WTC11 (cell line): ENCODE data around the gene ARHGAP15. TPM values are rescaled to one million over a fixed set of nuclear protein-coding genes. Genes with fewer than 3 reads are reported as not detected.

Experiments
- ATAC-seq: fragments of 200-7000 bp; cut with Tn5 transposase; 2 replicates; pipeline ENCODE4 v1.10.0; 2021; ENCODE audit warnings: mild to moderate bottlenecking, moderate library complexity
- CTCF ChIA-PET: fragments of 300-600 bp; sonication (Branson Sonifier 250); formaldehyde crosslinking; loops from one replicate; lab custom pipeline; 2021; ENCODE audit warnings: antibody characterized with exemption; lab: Charles Lee
- POLR2A ChIA-PET: fragments of 350-600 bp; sonication (Branson Sonifier 250); formaldehyde crosslinking; loops from one replicate; lab custom pipeline; 2021; ENCODE audit warnings: antibody characterized with exemption; lab: Charles Lee
- DNase-seq: peaks from one replicate; pipeline ENCODE4 v3.0.0; 2021; ENCODE audit warnings: low spot score
- H3K27ac Mint-ChIP-seq: 2 replicates; pipeline ENCODE4 v1.8.0; 2021; ENCODE audit warnings: mixed read lengths
- H3K27me3 Mint-ChIP-seq: 2 replicates; pipeline ENCODE4 v1.8.0; 2021; ENCODE audit warnings: low read depth, mild to moderate bottlenecking, moderate library complexity, mixed read lengths
- H3K36me3 Mint-ChIP-seq: 2 replicates; pipeline ENCODE4 v1.8.0; 2021; ENCODE audit warnings: mixed read lengths
- H3K4me1 Mint-ChIP-seq: 2 replicates; pipeline ENCODE4 v1.8.0; 2022; ENCODE audit warnings: mixed read lengths
- H3K4me3 Mint-ChIP-seq: 2 replicates; pipeline ENCODE4 v1.8.0; 2021; ENCODE audit warnings: mild to moderate bottlenecking, moderate library complexity, mixed read lengths
- H3K9me3 Mint-ChIP-seq: 2 replicates; pipeline ENCODE4 v1.8.0; 2021; ENCODE audit warnings: mixed read lengths
- CBFB ChIP-seq: sonication (generic); formaldehyde crosslinking; IDR thresholded peaks from 2 replicates; pipeline ENCODE4 v1.8.1; 2022; ENCODE audit warnings: mild to moderate bottlenecking, low read depth, missing genetic modification reagents
- ELF4 ChIP-seq: sonication (generic); formaldehyde crosslinking; IDR thresholded peaks from 2 replicates; pipeline ENCODE4 v1.8.1; 2022; ENCODE audit warnings: low read depth, mild to moderate bottlenecking, moderate library complexity, missing genetic modification reagents
- NFE2L1 ChIP-seq: sonication (generic); formaldehyde crosslinking; IDR thresholded peaks from 2 replicates; pipeline ENCODE4 v1.8.1; 2023; ENCODE audit warnings: missing genetic modification reagents
- PRRX2 ChIP-seq: fragments of 250-450 bp; sonication (Bioruptor Pico); IDR thresholded peaks from 2 replicates; pipeline ENCODE4 v1.8.0; 2021; ENCODE audit warnings: mild to moderate bottlenecking
- RELA ChIP-seq: sonication (generic); formaldehyde crosslinking; IDR thresholded peaks from 2 replicates; pipeline ENCODE4 v1.8.1; 2022; ENCODE audit warnings: missing genetic modification reagents, mild to moderate bottlenecking, borderline replicate concordance
- SMAD4 ChIP-seq: sonication (generic); formaldehyde crosslinking; IDR thresholded peaks from 2 replicates; pipeline ENCODE4 v1.8.0; 2022; ENCODE audit warnings: mild to moderate bottlenecking, missing genetic modification reagents
- TP53 ChIP-seq: sonication (generic); formaldehyde crosslinking; IDR thresholded peaks from 2 replicates; pipeline ENCODE4 v1.8.1; 2023; ENCODE audit warnings: mild to moderate bottlenecking, missing genetic modification reagents
- ZNF138 ChIP-seq: sonication (generic); formaldehyde crosslinking; conservative IDR thresholded peaks from 2 replicates; pipeline ENCODE4 v1.8.1; 2022; ENCODE audit warnings: mild to moderate bottlenecking, moderate library complexity, missing genetic modification reagents
- ZNF219 ChIP-seq: sonication (generic); formaldehyde crosslinking; IDR thresholded peaks from 2 replicates; pipeline ENCODE4 v1.8.0; 2023; ENCODE audit warnings: missing genetic modification reagents, mild to moderate bottlenecking, borderline replicate concordance
- ZNF232 ChIP-seq: sonication (generic); formaldehyde crosslinking; IDR thresholded peaks from 2 replicates; pipeline ENCODE4 v1.8.0; 2022; ENCODE audit warnings: mild to moderate bottlenecking, missing genetic modification reagents
- ZNF423 ChIP-seq: fragments of 250-450 bp; sonication (Bioruptor Pico); IDR thresholded peaks from 2 replicates; pipeline ENCODE4 v2.1.2; 2022; ENCODE audit warnings: mild to moderate bottlenecking, moderate library complexity
- total RNA-seq: library from RNA; stranded (reverse); gene quantifications from 3 replicates; pipeline ENCODE4 v1.2.3, GENCODE V29; 2021
- TF ChIP-seq, protein P1 (sequence below): fragments of 200-600 bp; IDR thresholded peaks from 2 replicates; pipeline ENCODE4 v1.8.0; 2022; ENCODE audit warnings: antibody characterized with exemption
- TF ChIP-seq, protein P2 (sequence below): sonication (generic); formaldehyde crosslinking; IDR thresholded peaks from 2 replicates; pipeline ENCODE4 v1.8.0; 2023; ENCODE audit warnings: missing genetic modification reagents
- TF ChIP-seq, protein P3 (sequence below): sonication (generic); formaldehyde crosslinking; IDR thresholded peaks from 2 replicates; pipeline ENCODE4 v1.8.1; 2022; ENCODE audit warnings: mild to moderate bottlenecking, missing genetic modification reagents, moderate library complexity, borderline replicate concordance
- TF ChIP-seq, protein P4 (sequence below): sonication (generic); formaldehyde crosslinking; IDR thresholded peaks from 2 replicates; pipeline ENCODE4 v1.8.1; 2022; ENCODE audit warnings: low read depth, mild to moderate bottlenecking, moderate library complexity, missing genetic modification reagents, borderline replicate concordance
- TF ChIP-seq, protein P5 (sequence below): sonication (generic); formaldehyde crosslinking; IDR thresholded peaks from 2 replicates; pipeline ENCODE4 v1.8.0; 2022; ENCODE audit warnings: mild to moderate bottlenecking, missing genetic modification reagents
- TF ChIP-seq, protein P6 (sequence below): sonication (generic); formaldehyde crosslinking; conservative IDR thresholded peaks from 2 replicates; pipeline ENCODE4 v1.8.1; 2023; ENCODE audit warnings: mild to moderate bottlenecking, low read depth, missing genetic modification reagents, moderate library complexity
- TF ChIP-seq, protein P7 (sequence below): sonication (generic); formaldehyde crosslinking; IDR thresholded peaks from 2 replicates; pipeline ENCODE4 v1.8.1; 2022; ENCODE audit warnings: missing genetic modification reagents, borderline replicate concordance

The ARHGAP15 gene
- total RNA-seq, 1 experiment from 2014 or later = 0.28 TPM

DNA sequence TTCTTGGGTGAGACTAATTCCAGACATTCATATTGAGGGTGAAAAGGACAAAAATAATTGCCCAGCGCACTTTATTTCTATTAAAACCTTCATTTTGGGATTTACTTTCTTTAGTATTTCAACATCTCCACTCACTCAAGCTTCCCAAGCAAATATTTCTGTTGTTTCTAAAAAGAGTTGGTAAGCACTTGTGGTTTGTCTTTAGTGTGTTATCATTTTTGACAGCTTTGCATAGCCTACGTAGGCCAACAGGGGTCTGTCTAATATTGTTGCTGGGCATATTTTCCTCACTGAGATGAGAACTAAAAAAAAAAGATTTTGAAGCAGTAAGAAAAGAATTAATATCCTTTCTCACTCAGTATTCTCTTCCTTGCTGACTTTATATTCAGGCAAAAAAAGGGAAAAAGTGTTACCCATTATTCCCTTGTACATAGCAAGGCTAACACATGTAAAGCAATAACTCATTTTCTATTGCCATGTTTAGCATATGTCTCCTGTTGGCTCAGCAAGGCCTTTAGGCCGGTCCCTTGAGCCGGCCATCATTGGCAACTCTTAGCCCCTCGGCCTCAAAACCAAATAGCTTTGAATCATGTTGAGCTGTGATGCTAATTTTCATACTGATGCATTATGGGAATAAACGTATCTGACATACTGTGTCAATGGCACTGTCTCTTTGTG is 494.2 kb downstream of the ARHGAP15 start (continued):
- TF ChIP-seq, protein P1, sequence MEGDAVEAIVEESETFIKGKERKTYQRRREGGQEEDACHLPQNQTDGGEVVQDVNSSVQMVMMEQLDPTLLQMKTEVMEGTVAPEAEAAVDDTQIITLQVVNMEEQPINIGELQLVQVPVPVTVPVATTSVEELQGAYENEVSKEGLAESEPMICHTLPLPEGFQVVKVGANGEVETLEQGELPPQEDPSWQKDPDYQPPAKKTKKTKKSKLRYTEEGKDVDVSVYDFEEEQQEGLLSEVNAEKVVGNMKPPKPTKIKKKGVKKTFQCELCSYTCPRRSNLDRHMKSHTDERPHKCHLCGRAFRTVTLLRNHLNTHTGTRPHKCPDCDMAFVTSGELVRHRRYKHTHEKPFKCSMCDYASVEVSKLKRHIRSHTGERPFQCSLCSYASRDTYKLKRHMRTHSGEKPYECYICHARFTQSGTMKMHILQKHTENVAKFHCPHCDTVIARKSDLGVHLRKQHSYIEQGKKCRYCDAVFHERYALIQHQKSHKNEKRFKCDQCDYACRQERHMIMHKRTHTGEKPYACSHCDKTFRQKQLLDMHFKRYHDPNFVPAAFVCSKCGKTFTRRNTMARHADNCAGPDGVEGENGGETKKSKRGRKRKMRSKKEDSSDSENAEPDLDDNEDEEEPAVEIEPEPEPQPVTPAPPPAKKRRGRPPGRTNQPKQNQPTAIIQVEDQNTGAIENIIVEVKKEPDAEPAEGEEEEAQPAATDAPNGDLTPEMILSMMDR = no peak
- TF ChIP-seq ELF4 (CRISPR knock-in tag) (no peak), TP53 (CRISPR knock-in tag) (no peak), CBFB (CRISPR knock-in tag) (no peak)
- TF ChIP-seq, protein P2, sequence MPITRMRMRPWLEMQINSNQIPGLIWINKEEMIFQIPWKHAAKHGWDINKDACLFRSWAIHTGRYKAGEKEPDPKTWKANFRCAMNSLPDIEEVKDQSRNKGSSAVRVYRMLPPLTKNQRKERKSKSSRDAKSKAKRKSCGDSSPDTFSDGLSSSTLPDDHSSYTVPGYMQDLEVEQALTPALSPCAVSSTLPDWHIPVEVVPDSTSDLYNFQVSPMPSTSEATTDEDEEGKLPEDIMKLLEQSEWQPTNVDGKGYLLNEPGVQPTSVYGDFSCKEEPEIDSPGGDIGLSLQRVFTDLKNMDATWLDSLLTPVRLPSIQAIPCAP (CRISPR knock-in tag) = no peak
- TF ChIP-seq, protein P3, sequence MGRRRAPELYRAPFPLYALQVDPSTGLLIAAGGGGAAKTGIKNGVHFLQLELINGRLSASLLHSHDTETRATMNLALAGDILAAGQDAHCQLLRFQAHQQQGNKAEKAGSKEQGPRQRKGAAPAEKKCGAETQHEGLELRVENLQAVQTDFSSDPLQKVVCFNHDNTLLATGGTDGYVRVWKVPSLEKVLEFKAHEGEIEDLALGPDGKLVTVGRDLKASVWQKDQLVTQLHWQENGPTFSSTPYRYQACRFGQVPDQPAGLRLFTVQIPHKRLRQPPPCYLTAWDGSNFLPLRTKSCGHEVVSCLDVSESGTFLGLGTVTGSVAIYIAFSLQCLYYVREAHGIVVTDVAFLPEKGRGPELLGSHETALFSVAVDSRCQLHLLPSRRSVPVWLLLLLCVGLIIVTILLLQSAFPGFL = no peak

DNA sequence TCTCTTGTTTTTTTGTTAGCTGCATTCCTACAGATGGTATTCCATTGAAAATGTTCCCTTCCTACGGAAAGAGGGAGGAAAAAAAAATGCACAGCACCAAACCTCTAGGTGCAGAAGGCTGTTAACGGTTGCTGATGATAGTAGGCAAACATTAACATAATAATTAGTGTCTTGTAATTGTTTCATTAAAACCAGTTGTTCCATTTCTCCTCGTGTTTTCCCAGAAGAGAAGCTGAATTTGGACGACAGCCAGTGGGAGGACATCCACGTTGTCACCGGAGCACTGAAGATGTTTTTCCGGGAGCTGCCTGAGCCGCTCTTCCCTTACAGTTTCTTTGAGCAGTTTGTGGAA is 494.7 kb downstream of the ARHGAP15 start:
- ChIA-PET CTCF (no interaction called here), POLR2A (no interaction called here)
- H3K9me3 Mint-ChIP-seq = peaks cover 20% of the 10 kb centered on the region
- no peak overlapping the region for H3K27ac Mint-ChIP-seq
- TF ChIP-seq, protein P4, sequence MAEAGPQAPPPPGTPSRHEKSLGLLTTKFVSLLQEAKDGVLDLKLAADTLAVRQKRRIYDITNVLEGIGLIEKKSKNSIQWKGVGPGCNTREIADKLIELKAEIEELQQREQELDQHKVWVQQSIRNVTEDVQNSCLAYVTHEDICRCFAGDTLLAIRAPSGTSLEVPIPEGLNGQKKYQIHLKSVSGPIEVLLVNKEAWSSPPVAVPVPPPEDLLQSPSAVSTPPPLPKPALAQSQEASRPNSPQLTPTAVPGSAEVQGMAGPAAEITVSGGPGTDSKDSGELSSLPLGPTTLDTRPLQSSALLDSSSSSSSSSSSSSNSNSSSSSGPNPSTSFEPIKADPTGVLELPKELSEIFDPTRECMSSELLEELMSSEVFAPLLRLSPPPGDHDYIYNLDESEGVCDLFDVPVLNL (CRISPR knock-in tag) = no peak
- H3K27me3 Mint-ChIP-seq = no peaks in the 10 kb centered on the region
- peaks cover 4% of the 10 kb centered on the region; the same call in 1 of the 2 replicates for H3K36me3 Mint-ChIP-seq
- ATAC-seq (no peak), DNase-seq (no peak)
- H3K4me3 Mint-ChIP-seq = no peak overlapping the region
- H3K4me1 Mint-ChIP-seq = peaks cover 3% of the 10 kb centered on the region; the same call in 1 of the 2 replicates

DNA sequence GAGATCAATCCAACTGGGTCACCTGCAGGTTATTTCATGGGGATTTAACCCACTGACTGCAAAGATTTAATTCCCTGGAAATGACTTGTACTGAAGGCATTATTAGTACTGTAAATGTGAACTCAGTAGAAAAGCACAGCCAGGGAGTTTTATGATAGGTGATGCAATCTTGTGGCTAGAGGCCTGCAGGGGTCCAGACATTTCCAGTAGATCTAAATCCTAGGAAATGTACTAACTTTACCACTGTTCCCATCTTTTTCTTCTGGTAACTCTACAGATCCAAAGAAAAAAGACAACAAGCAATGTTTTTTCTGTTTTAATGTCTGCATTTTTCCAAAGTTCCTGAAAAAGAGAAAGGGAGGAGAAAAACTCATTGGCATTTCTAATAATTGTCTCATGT is 500.1 kb downstream of the ARHGAP15 start:
- TF ChIP-seq ZNF232 (no peak), RELA (CRISPR knock-in tag) (no peak), ZNF138 (CRISPR knock-in tag) (no peak), NFE2L1 (CRISPR knock-in tag) (no peak), SMAD4 (CRISPR knock-in tag) (no peak), PRRX2 (CRISPR knock-in tag) (no peak), ZNF219 (CRISPR knock-in tag) (no peak), ZNF423 (no peak)
- TF ChIP-seq, protein P5, sequence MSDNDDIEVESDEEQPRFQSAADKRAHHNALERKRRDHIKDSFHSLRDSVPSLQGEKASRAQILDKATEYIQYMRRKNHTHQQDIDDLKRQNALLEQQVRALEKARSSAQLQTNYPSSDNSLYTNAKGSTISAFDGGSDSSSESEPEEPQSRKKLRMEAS (CRISPR knock-in tag) = no peak
- TF ChIP-seq, protein P6, sequence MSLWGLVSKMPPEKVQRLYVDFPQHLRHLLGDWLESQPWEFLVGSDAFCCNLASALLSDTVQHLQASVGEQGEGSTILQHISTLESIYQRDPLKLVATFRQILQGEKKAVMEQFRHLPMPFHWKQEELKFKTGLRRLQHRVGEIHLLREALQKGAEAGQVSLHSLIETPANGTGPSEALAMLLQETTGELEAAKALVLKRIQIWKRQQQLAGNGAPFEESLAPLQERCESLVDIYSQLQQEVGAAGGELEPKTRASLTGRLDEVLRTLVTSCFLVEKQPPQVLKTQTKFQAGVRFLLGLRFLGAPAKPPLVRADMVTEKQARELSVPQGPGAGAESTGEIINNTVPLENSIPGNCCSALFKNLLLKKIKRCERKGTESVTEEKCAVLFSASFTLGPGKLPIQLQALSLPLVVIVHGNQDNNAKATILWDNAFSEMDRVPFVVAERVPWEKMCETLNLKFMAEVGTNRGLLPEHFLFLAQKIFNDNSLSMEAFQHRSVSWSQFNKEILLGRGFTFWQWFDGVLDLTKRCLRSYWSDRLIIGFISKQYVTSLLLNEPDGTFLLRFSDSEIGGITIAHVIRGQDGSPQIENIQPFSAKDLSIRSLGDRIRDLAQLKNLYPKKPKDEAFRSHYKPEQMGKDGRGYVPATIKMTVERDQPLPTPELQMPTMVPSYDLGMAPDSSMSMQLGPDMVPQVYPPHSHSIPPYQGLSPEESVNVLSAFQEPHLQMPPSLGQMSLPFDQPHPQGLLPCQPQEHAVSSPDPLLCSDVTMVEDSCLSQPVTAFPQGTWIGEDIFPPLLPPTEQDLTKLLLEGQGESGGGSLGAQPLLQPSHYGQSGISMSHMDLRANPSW = no peak
- TF ChIP-seq, protein P1 = no peak
- TF ChIP-seq, protein P7, sequence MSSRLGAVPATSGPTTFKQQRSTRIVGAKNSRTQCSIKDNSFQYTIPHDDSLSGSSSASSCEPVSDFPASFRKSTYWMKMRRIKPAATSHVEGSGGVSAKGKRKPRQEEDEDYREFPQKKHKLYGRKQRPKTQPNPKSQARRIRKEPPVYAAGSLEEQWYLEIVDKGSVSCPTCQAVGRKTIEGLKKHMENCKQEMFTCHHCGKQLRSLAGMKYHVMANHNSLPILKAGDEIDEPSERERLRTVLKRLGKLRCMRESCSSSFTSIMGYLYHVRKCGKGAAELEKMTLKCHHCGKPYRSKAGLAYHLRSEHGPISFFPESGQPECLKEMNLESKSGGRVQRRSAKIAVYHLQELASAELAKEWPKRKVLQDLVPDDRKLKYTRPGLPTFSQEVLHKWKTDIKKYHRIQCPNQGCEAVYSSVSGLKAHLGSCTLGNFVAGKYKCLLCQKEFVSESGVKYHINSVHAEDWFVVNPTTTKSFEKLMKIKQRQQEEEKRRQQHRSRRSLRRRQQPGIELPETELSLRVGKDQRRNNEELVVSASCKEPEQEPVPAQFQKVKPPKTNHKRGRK = no peak
- TF ChIP-seq, all 79 proteins: peak for 0
- Mint-ChIP-seq H3K9me3 (peaks cover 20% of the 10 kb centered on the region), H3K36me3 (peaks cover 4% of the 10 kb centered on the region; the same call in 1 of the 2 replicates), H3K27me3 (no peaks in the 10 kb centered on the region), H3K27ac (no peak overlapping the region), H3K4me3 (no peak overlapping the region), H3K4me1 (no peaks in the 10 kb centered on the region)
- ChIA-PET POLR2A (no interaction called here), CTCF (no interaction called here)
- ATAC-seq = no peak
- DNase-seq = no peak
